ENCODE results near the gene ZNF775.

ZNF775 gene

GRCh38 chr7:150432915-150433892 lies 54.1 kb downstream of the ZNF775 start:
- no peak overlapping the region for H3K4me3 ChIP-seq (ENCODE audit: extremely low read depth, insufficient read depth, low read length, poor library complexity, severe bottlenecking)
- H3K36me3 ChIP-seq (ENCODE audit: control insufficient read depth, insufficient read depth, low read length), result no peaks in the 10 kb centered on the region
- H3K27ac ChIP-seq (ENCODE audit: low read depth, low read length, severe bottlenecking), result no peak overlapping the region
- H3K4me1 ChIP-seq (ENCODE audit: control insufficient read depth, insufficient read depth, low read length, poor library complexity, severe bottlenecking), result peaks cover 5% of the 10 kb centered on the region
- WGBS, 2 experiments (ENCODE audit: insufficient coverage in 2 of 2), result 90 to 95% methylated on average over 11 to 12 of the region's 14 CpGs
- no peaks in the 10 kb centered on the region for H3K9me3 ChIP-seq (ENCODE audit: control insufficient read depth, low read length)

DNA sequence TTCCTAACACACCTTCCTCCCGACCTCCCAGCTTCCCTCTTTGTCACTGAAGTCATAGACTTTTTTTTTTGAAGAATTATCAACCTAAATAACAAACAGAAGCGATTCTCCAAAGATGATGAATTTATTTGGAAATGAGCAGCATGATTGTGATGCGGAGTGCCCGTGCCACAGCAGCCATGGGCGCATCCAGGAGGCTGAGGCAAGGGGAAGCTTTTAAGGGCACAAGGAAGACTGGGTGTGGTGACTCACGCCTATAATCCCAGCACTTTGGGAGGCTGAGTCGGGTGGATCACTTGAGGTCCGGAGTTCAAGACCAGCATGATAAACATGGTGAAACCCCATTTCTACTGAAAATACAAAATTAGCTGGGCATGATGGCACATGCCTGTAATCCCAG lies 55.1 kb downstream of the ZNF775 start:
- H3K4me3 ChIP-seq (ENCODE audit: extremely low read depth, insufficient read depth, low read length, poor library complexity, severe bottlenecking), result no peak overlapping the region
- H3K9me3 ChIP-seq (ENCODE audit: control insufficient read depth, low read length), result no peaks in the 10 kb centered on the region
- no peak overlapping the region for H3K27ac ChIP-seq (ENCODE audit: low read depth, low read length, severe bottlenecking)
- H3K4me1 ChIP-seq (ENCODE audit: control insufficient read depth, insufficient read depth, low read length, poor library complexity, severe bottlenecking), result no peaks in the 10 kb centered on the region
- WGBS, 2 experiments (ENCODE audit: insufficient coverage in 2 of 2), result 82% methylated on average over 6 to 7 of the region's 8 CpGs
- no peaks in the 10 kb centered on the region for H3K36me3 ChIP-seq (ENCODE audit: control insufficient read depth, insufficient read depth, low read length)

DNA sequence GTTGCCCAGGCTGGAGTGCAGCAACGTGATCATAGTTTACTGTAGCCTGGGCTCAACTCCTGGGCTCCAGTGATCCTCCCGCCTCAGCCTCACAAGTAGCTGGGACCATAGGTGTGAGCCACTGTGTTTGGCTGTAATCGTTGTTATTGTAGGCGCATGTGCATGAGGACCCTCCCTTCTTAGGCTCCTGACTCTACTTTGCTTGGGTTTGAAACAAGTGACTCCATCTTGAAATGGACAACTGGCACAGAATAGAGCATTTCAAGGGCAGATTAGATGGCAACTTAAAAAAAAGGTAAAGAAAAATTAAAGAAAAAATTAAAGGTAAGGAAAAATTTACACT lies 55.9 kb downstream of the ZNF775 start:
- 92 to 100% methylated on average over 3 to 4 of the region's 4 CpGs for WGBS, 2 experiments (ENCODE audit: insufficient coverage in 2 of 2)

GRCh38 chr7:150435390-150436073 lies 56.4 kb downstream of the ZNF775 start:
- H3K27ac ChIP-seq (ENCODE audit: low read depth, low read length, severe bottlenecking), result no peak overlapping the region
- H3K9me3 ChIP-seq (ENCODE audit: control insufficient read depth, low read length), result no peaks in the 10 kb centered on the region
- no peak overlapping the region for H3K4me3 ChIP-seq (ENCODE audit: extremely low read depth, insufficient read depth, low read length, poor library complexity, severe bottlenecking)
- no peaks in the 10 kb centered on the region for H3K4me1 ChIP-seq (ENCODE audit: control insufficient read depth, insufficient read depth, low read length, poor library complexity, severe bottlenecking)
- 90 to 92% methylated on average over 5 to 7 of the region's 8 CpGs for WGBS, 2 experiments (ENCODE audit: insufficient coverage in 2 of 2)
- H3K36me3 ChIP-seq (ENCODE audit: control insufficient read depth, insufficient read depth, low read length), result no peaks in the 10 kb centered on the region

More for the DNA sequence above, 55.9 kb downstream of the ZNF775 start:
- no peaks in the 10 kb centered on the region for H3K9me3 ChIP-seq (ENCODE audit: control insufficient read depth, low read length)
- no peak overlapping the region for H3K27ac ChIP-seq (ENCODE audit: low read depth, low read length, severe bottlenecking)
- no peaks in the 10 kb centered on the region for H3K36me3 ChIP-seq (ENCODE audit: control insufficient read depth, insufficient read depth, low read length)
- H3K4me3 ChIP-seq (ENCODE audit: extremely low read depth, insufficient read depth, low read length, poor library complexity, severe bottlenecking), result no peak overlapping the region
- H3K4me1 ChIP-seq (ENCODE audit: control insufficient read depth, insufficient read depth, low read length, poor library complexity, severe bottlenecking), result no peaks in the 10 kb centered on the region

GRCh38 chr7:150439967-150440366 lies 60.8 kb downstream of the ZNF775 start:
- Histone ChIP-seq H3K4me1 (ENCODE audit: control insufficient read depth, insufficient read depth, low read length, poor library complexity, severe bottlenecking) (no peaks in the 10 kb centered on the region), H3K4me3 (ENCODE audit: extremely low read depth, insufficient read depth, low read length, poor library complexity, severe bottlenecking) (no peak overlapping the region), H3K27ac (ENCODE audit: low read depth, low read length, severe bottlenecking) (no peak overlapping the region), H3K9me3 (ENCODE audit: control insufficient read depth, low read length) (peaks cover 6% of the 10 kb centered on the region), H3K36me3 (ENCODE audit: control insufficient read depth, insufficient read depth, low read length) (no peaks in the 10 kb centered on the region)
- WGBS, 2 experiments (ENCODE audit: insufficient coverage in 2 of 2), result no CpG with 5 or more reads among the region's 2 CpGs

DNA sequence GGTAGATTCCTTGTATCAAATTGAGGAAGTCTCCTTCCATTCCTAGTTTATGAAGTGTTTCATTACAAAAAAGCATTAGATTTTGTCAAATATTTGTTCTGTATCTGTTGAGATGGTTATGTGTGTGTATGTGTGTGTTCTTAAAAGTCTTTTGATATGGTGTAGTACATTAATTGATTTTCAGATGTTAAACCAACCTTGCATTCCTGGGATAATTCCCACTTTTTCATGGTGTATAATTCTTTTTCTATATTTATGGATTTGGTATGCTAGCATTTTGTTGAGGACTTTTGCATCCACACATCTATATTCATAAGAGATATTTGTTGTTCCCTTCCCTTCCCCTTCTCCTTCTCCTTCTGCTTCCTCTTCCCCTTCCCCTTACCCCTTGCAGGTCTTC lies 62.4 kb downstream of the ZNF775 start:
- Histone ChIP-seq H3K27ac (ENCODE audit: low read depth, low read length, severe bottlenecking) (no peak overlapping the region), H3K4me3 (ENCODE audit: extremely low read depth, insufficient read depth, low read length, poor library complexity, severe bottlenecking) (no peak overlapping the region), H3K36me3 (ENCODE audit: control insufficient read depth, insufficient read depth, low read length) (no peaks in the 10 kb centered on the region), H3K4me1 (ENCODE audit: control insufficient read depth, insufficient read depth, low read length, poor library complexity, severe bottlenecking) (no peaks in the 10 kb centered on the region), H3K9me3 (ENCODE audit: control insufficient read depth, low read length) (peaks cover 6% of the 10 kb centered on the region)

DNA sequence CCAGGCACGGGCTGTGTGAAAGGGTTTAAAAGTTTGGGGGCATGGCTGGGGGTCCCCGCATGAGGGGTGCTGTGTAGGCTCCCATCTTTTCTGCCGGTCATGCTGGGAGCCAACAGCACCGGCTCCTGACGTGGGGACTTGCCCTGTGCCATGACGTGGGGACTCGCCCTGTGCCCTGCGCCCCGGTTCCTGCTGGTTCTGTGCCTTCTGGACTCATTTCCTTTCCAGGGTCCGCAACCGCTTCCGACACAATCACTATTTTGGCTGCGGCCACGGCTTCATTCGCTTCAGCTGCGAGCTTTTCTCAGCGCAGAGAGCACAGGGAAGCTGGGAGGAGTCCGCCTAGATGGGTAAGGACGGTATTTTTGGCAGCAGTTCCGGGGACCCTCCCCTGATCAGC lies 63.7 kb downstream of the ZNF775 start:
- Histone ChIP-seq H3K4me3 (ENCODE audit: extremely low read depth, insufficient read depth, low read length, poor library complexity, severe bottlenecking) (no peak overlapping the region), H3K4me1 (ENCODE audit: control insufficient read depth, insufficient read depth, low read length, poor library complexity, severe bottlenecking) (no peaks in the 10 kb centered on the region), H3K9me3 (ENCODE audit: control insufficient read depth, low read length) (peaks cover 6% of the 10 kb centered on the region), H3K27ac (ENCODE audit: low read depth, low read length, severe bottlenecking) (no peak overlapping the region), H3K36me3 (ENCODE audit: control insufficient read depth, insufficient read depth, low read length) (no peaks in the 10 kb centered on the region)
- WGBS, 2 experiments (ENCODE audit: insufficient coverage in 2 of 2), result 92 to 96% methylated on average over 15 to 20 of the region's 20 CpGs

GRCh38 chr7:150443793-150444540 lies 64.8 kb downstream of the ZNF775 start:
- H3K4me1 ChIP-seq (ENCODE audit: control insufficient read depth, insufficient read depth, low read length, poor library complexity, severe bottlenecking), result no peaks in the 10 kb centered on the region
- no peak overlapping the region for H3K4me3 ChIP-seq (ENCODE audit: extremely low read depth, insufficient read depth, low read length, poor library complexity, severe bottlenecking)
- WGBS, 2 experiments (ENCODE audit: insufficient coverage in 2 of 2), result 86 to 89% methylated on average over 13 to 16 of the region's 18 CpGs
- peaks cover 6% of the 10 kb centered on the region for H3K9me3 ChIP-seq (ENCODE audit: control insufficient read depth, low read length)
- no peak overlapping the region for H3K27ac ChIP-seq (ENCODE audit: low read depth, low read length, severe bottlenecking)
- no peaks in the 10 kb centered on the region for H3K36me3 ChIP-seq (ENCODE audit: control insufficient read depth, insufficient read depth, low read length)

DNA sequence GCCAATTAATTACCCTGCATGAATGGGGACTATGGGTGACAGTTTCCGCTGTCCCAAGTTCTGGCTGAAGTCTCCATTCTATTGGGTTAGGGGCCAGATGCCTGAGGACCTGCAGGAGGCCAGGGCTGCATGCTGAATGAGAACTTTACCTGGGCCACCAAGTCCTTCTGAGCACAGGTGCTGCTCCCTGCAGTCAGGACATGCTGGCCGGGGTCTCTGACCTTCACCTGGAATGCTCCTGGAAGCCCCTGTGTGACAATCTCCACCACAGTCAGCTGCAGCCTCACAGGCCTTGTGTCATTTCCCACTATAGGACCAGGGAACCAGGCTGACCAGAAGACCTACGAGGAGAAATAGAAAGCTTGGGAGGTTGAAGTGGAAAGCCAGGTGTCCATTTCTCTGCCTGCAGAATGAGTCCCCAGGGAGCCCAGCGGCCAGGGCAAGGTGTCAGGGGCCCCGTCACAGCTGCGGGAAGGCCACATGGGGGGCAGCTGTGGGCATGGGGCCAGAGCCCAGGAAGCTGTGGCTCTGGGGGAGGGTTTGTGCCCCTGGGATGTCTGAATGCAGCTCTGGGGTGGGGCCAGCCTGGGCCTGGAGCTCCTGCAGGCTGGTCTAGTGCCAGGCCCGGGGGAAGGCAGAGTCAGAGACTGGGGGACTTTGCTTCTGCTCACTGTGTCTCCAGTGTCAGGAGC lies 65.7 kb downstream of the ZNF775 start:
- Histone ChIP-seq H3K27ac (ENCODE audit: low read depth, low read length, severe bottlenecking) (no peak overlapping the region), H3K4me1 (ENCODE audit: control insufficient read depth, insufficient read depth, low read length, poor library complexity, severe bottlenecking) (no peaks in the 10 kb centered on the region), H3K9me3 (ENCODE audit: control insufficient read depth, low read length) (peaks cover 6% of the 10 kb centered on the region), H3K36me3 (ENCODE audit: control insufficient read depth, insufficient read depth, low read length) (no peaks in the 10 kb centered on the region), H3K4me3 (ENCODE audit: extremely low read depth, insufficient read depth, low read length, poor library complexity, severe bottlenecking) (no peak overlapping the region)
- 73 to 92% methylated on average over 5 to 7 of the region's 7 CpGs for whole genome bisulfite sequencing, 2 experiments (ENCODE audit: insufficient coverage in 2 of 2)

DNA sequence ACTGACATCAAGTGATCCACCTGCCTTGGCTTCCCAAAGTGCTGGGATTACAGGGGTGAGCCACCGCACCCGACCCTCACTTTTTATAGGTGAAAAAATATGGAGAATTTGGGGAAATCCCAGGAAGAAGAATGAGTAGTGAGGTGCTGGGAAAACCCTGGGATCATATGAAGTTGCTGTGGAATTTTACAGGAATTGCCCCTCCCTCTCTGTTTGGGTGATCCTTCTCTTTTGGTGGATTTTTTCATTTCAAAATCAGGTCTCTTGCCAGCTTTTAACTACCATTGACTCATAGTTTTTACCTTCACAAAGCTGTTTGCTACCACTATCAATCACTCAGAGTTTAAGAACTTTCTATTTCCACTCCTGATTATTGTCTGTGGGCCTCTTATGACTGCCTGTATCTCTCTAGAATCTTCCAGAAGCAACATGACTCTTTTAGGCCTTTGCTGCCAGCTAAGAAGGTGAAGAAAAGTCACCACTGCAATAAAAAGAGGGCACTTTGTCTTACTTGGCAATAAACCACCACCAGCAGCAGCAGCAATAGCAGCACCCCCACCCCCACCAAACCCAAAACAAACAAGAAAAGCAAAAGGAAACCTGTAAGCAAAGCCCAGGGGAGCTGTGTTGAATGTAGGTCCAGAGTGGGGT lies 67.3 kb downstream of the ZNF775 start:
- 100% methylated on average over 2 of the region's 2 CpGs; no CpG with 5 or more reads in 1 of the 2 experiments for WGBS, 2 experiments (ENCODE audit: insufficient coverage in 2 of 2)

More for the DNA sequence above, 67.3 kb downstream of the ZNF775 start:
- H3K4me1 ChIP-seq (ENCODE audit: control insufficient read depth, insufficient read depth, low read length, poor library complexity, severe bottlenecking), result no peaks in the 10 kb centered on the region
- peaks cover 6% of the 10 kb centered on the region for H3K9me3 ChIP-seq (ENCODE audit: control insufficient read depth, low read length)
- no peaks in the 10 kb centered on the region for H3K36me3 ChIP-seq (ENCODE audit: control insufficient read depth, insufficient read depth, low read length)
- no peak overlapping the region for H3K4me3 ChIP-seq (ENCODE audit: extremely low read depth, insufficient read depth, low read length, poor library complexity, severe bottlenecking)
- H3K27ac ChIP-seq (ENCODE audit: low read depth, low read length, severe bottlenecking), result no peak overlapping the region
